IMR-90 (cell line): ENCODE results near the gene TRAF1.

Experiments used
- CEBPB ChIP-seq: IDR thresholded peaks from 2 replicates; pipeline ENCODE4 v1.6.1; 2012; ENCODE audit warnings: low read depth, low read length, improper control_type of control experiment
- CTCF ChIP-seq: conservative IDR thresholded peaks from 2 replicates; pipeline ENCODE4 v1.5.1; 2012; ENCODE audit warnings: mild to moderate bottlenecking, low read depth, low read length, improper control_type of control experiment
- MAZ ChIP-seq: IDR thresholded peaks from 2 replicates; pipeline ENCODE4 v1.6.1; 2012; ENCODE audit warnings: low read depth, mild to moderate bottlenecking, low read length, improper control_type of control experiment, moderate library complexity, borderline replicate concordance
- POLR2A ChIP-seq: IDR thresholded peaks from 2 replicates; pipeline ENCODE4 v1.6.1; 2012; ENCODE audit warnings: mild to moderate bottlenecking, low read depth, low read length
- RAD21 ChIP-seq: IDR thresholded peaks from 2 replicates; pipeline ENCODE4 v1.6.1; 2012; ENCODE audit warnings: low read length, improper control_type of control experiment
- RFX5 ChIP-seq: IDR thresholded peaks from 2 replicates; pipeline ENCODE4 v1.8.0; 2012; ENCODE audit warnings: low read depth, mild to moderate bottlenecking, low read length, moderate library complexity
- SMC3 ChIP-seq: fragments of 150-350 bp; IDR thresholded peaks from 2 replicates; pipeline ENCODE4 v1.6.1; 2016; ENCODE audit warnings: low read depth, mild to moderate bottlenecking, antibody characterized with exemption, low read length, moderate library complexity
- USF2 ChIP-seq: fragments of 150-350 bp; IDR thresholded peaks from 2 replicates; pipeline ENCODE4 v1.6.1; 2017; ENCODE audit warnings: mild to moderate bottlenecking, antibody characterized with exemption, low read length, low read depth

GRCh38 chr9:120944434-120944843 is 17.8 kb upstream of the TRAF1 start:
- TF ChIP-seq CEBPB (no peak), SMC3 (no peak), USF2 (no peak), CTCF (no peak), RFX5 (no peak), POLR2A (no peak), RAD21 (no peak), MAZ (no peak)
